ENCODE results near the gene MS4A15. TPM values are rescaled to one million over a fixed set of nuclear protein-coding genes. Genes with fewer than 3 reads are reported as not detected.

Gene MS4A15
- total and polyA plus RNA-seq, 9 of the 15 experiments (the other 6 are each of a cell fraction or from before 2014, with no cell fraction given) = not detected

- FAIRE-seq (no peak), DNase-seq (ENCODE audit: extremely low read depth in 1 of 4, low spot score in 3 of 4) (no peak), ATAC-seq (no peak)
- CTCF ChIA-PET (ENCODE audit: low intra/inter-chr PET ratio) = no interaction called here
- Histone ChIP-seq H3K9ac (ENCODE audit: insufficient read depth in 1 of 2, low read depth in 2 of 2, low read length in 2 of 2) (no peak overlapping the region), H3K4me3 (no peak overlapping the region), H3K36me3 (ENCODE audit: control insufficient read depth, insufficient read depth, low read length) (no peaks in the 10 kb centered on the region), H3K4me2 (ENCODE audit: insufficient read depth, low read length) (no peak overlapping the region; the same call in 1 of the 2 replicates), H3K27ac (ENCODE audit: extremely low read depth, low read depth, low read length) (no peak overlapping the region), H3K27me3 (ENCODE audit: control insufficient read depth in 2 of 2, insufficient read depth in 2 of 2, low read length in 2 of 2) (peaks cover 7 to 27% of the 10 kb centered on the region in 2 experiments; a peak in 4 of 5 replicates), H4K20me1 (replicated peaks; ENCODE audit: control insufficient read depth, insufficient read depth, low read length) (no peaks in the 10 kb centered on the region), H3K9me3 (replicated peaks; ENCODE audit: control insufficient read depth, insufficient read depth, low read depth, low read length) (no peaks in the 10 kb centered on the region), H3K79me2 (ENCODE audit: control insufficient read depth, insufficient read depth, low read length) (no peaks in the 10 kb centered on the region), H3K4me1 (replicated peaks in 1 of 2; ENCODE audit: control insufficient read depth in 2 of 2, insufficient read depth in 2 of 2, low read length in 2 of 2) (no peaks in the 10 kb centered on the region), H3K9me1 (ENCODE audit: control insufficient read depth, insufficient read depth, low read length) (no peaks in the 10 kb centered on the region), H2AFZ (ENCODE audit: low read depth, low read length) (no peak overlapping the region)
- in situ Hi-C loops (cut with MboI) = no loop called here
- no TSS peak for BruUV-seq (replicated peaks)
- 7% methylated on average over 14 of the region's 14 CpGs for WGBS (ENCODE audit: insufficient coverage, low coverage, missing lambda C conversion rate)
- POLR2A ChIA-PET = no interaction called here
- TF ChIP-seq NFIC (IDR thresholded peaks at IDR 0.05) (no peak), MAX (CRISPR knock-in tag; IDR thresholded peaks at IDR 0.05) (peak; percentile 50; the same call in 1 of the 2 replicates), EWSR1 (IDR thresholded peaks at IDR 0.05; ENCODE audit: borderline replicate concordance, low read depth, partially characterized antibody) (no peak), TFAP4 (CRISPR knock-in tag; IDR thresholded peaks at IDR 0.05; ENCODE audit: borderline replicate concordance) (no peak), ZBTB43 (CRISPR knock-in tag; IDR thresholded peaks at IDR 0.05) (peak; percentile 98), ZNF212 (CRISPR knock-in tag; IDR thresholded peaks at IDR 0.05) (no peak), ATF3 (IDR thresholded peaks at IDR 0.05) (no peak), ATF3 (CRISPR knock-in tag; conservative IDR thresholded peaks at IDR 0.05) (no peak), ZNF696 (CRISPR knock-in tag; conservative IDR thresholded peaks at IDR 0.05) (no peak), ZSCAN32 (CRISPR knock-in tag; IDR thresholded peaks at IDR 0.05) (no peak)
- intact Hi-C loops (cut with micrococcal nuclease) = no loop called here
Measured at GRCh38 chr11:60747359-60747873, 9.3 kb upstream of the MS4A15 start.

Measured in K562 (cell line).